ENCODE results near the gene ZNF583.

- TF ChIP-seq CTCF (IDR thresholded peaks at IDR 0.05) (no peak), POLR2A (IDR thresholded peaks at IDR 0.05) (no peak)
These were observed 20.1 kb upstream of the ZNF583 start for GRCh38 chr19:56383826-56384605.
